Measurements from ENCODE around the gene MARCOL. TPM values are rescaled to one million over a fixed set of nuclear protein-coding genes. Genes with fewer than 3 reads are reported as not detected.

The MARCOL gene
- total RNA-seq, 2 experiments from 2014 or later, result not detected

Other genes starting within 250 kb of the MARCOL start
- gene SPINK5, start 174.5 kb upstream of the MARCOL start, total RNA-seq, result not detected
- gene SPINK14, start 70.0 kb upstream of the MARCOL start, total RNA-seq, result not detected
- not detected for gene SPINK6, start 35.5 kb upstream of the MARCOL start, total RNA-seq
- not detected for gene SPINK13, start 30.3 kb downstream of the MARCOL start, total RNA-seq
- not detected for gene SPINK7, start 73.9 kb downstream of the MARCOL start, total RNA-seq
- not detected for gene SPINK9, start 97.0 kb downstream of the MARCOL start, total RNA-seq
- 10 to 100 TPM; 35.9 to 38.8 TPM for gene FBXO38, start 145.4 kb downstream of the MARCOL start, total RNA-seq